Heart left ventricle (tissue), 16 donors: ENCODE results near the gene COPG2. TPM values are rescaled to one million over a fixed set of nuclear protein-coding genes. Genes with fewer than 3 reads are reported as not detected.

Experiments used
- ATAC-seq, 4 donors: fragments of 200-7000 bp; cut with Tn5 transposase; one replicate each; pipeline ENCODE4 v1.9.1; 2020 to 2022; ENCODE audit warnings: moderate library complexity in 4 of 4, mild to moderate bottlenecking in 3 of 4, moderate number of reproducible peaks in 1 of 4
- DNase-seq, 5 donors: peaks; one replicate each; pipeline ENCODE4 v3.0.0-alpha.2; 2020
- H3K27ac ChIP-seq, 12 donors: fragments of 200-600 bp; sonication (generic) in 4 of 12; one replicate each; pipeline versions ENCODE4 v1.5.0 to v1.8.0; 2016 to 2022; ENCODE audit warnings: mild to moderate bottlenecking in 2 of 12
- H3K27me3 ChIP-seq, 9 donors: fragments of 200-600 bp; sonication (generic) in 2 of 9; one replicate each; pipeline versions ENCODE4 v1.5.1 to v1.8.0; 2016 to 2022; ENCODE audit warnings: mild to moderate bottlenecking in 3 of 9
- H3K36me3 ChIP-seq, 9 donors: fragments of 200-600 bp; sonication (generic) in 2 of 9; one replicate each; pipeline versions ENCODE4 v1.5.0 to v1.8.0; 2018 to 2022; ENCODE audit warnings: mild to moderate bottlenecking in 2 of 9
- H3K4me1 ChIP-seq, 12 donors: fragments of 200-600 bp; sonication (generic) in 4 of 12; one replicate each; pipeline versions ENCODE4 v1.5.0 to v1.8.0; 2016 to 2022; ENCODE audit warnings: mild to moderate bottlenecking in 3 of 12
- H3K4me3 ChIP-seq, 12 donors: fragments of 200-600 bp; sonication (generic) in 4 of 12; one replicate each; pipeline versions ENCODE4 v1.5.0 to v1.8.0; 2017 to 2022; ENCODE audit warnings: mild to moderate bottlenecking in 9 of 12, moderate library complexity in 4 of 12
- H3K9me3 ChIP-seq, 12 donors: fragments of 200-600 bp; sonication (generic) in 4 of 12; one replicate each; pipeline versions ENCODE4 v1.5.0 to v1.8.0; 2016 to 2022; ENCODE audit warnings: mild to moderate bottlenecking in 1 of 12
- CTCF ChIP-seq, 12 donors: fragments of 200-600 bp; sonication (generic) in 4 of 12; IDR thresholded peaks; one replicate each; pipeline versions ENCODE4 v1.5.0 to v1.8.0; 2018 to 2022; ENCODE audit warnings: antibody characterized with exemption in 12 of 12, mild to moderate bottlenecking in 5 of 12
- POLR2A ChIP-seq, 2 donors: fragments of 450-650 bp; IDR thresholded peaks; one replicate each; pipeline ENCODE4 v1.6.1; 2017; ENCODE audit warnings: antibody characterized with exemption in 2 of 2, mild to moderate bottlenecking in 2 of 2, moderate library complexity in 2 of 2
- WGBS, 4 donors: extraction: QIAGEN DNeasy Blood & Tissue Kit in 2 of 4; methylation state at CpG; one replicate each; pipeline versions ENCODE4 v1.1.5 to v1.1.7; 2013 to 2018; 5-methylcytosine and 5-hydroxymethylcytosine counted together
- intact Hi-C, 10 donors: fragments of 100-400 bp; cut with DNase I; formaldehyde crosslinking; loops; one replicate each; pipeline versions ENCODE4 v1.11.1 to v1.14.2; 2022
- microRNA counts, 2 donors: library from miRNA; unstranded; fragments of <30 nt; microRNA quantifications; one replicate each; lab custom pipeline; 2016
- microRNA-seq, 4 donors: library from miRNA; unstranded; fragments of <30 nt; microRNA quantifications; one replicate each; pipeline versions ENCODE4 to v1.2.0, GENCODE V29; 2017 to 2020
- polyA plus RNA-seq, 2 donors: library from polyadenylated mRNA; stranded (reverse); fragments of 200-250 nt; gene quantifications; one replicate each; pipeline ENCODE4 v1.2.3, GENCODE V29; 2013
- total RNA-seq, 9 donors: library from RNA; depleted of rRNA in 2 of 9; stranded (reverse); fragments of >200 nt in 2 of 9; fragmentation: NEBNext Ultra II Directional in 3 of 9; extraction: Animal tissue kit (Norgen Biotek cat#: 25700) in 3 of 9; gene quantifications; one replicate each; pipeline versions ENCODE4 v1.1.0 to v1.2.4, GENCODE V29; 2016 to 2023
- donor health status: ischemic (EF 13 %, LVEDD 7.1; RV severe dilation, severe dysfunction).
- donor health status: healthy with polysubstance abuse.
- donor health status: DM: no; HTN: yes; CAD: no.
- donor health status: DM: no; HTN: no; CAD: no.
- donor health status: ischemic (EF 25% LVEDD 6.9; RV normal size, moderate dysfunction).
- donor health status: ischemic (EF 25% LVEDD 5.7; RV mildly dilated, moderate dysfunction).
- donor health status: healthy.
- donor health status: DM: yes; HTN: yes; CAD: no.
- donor health status: ischemic (EF 35%, LVEDD 5.7; RV mildly dilated, moderate dysfunction).
- donor health status: nonischemic (EF 11% LVEDD 7.7; RV severe dilation, severe dysfunction).
- donor health status: DM: yes; HTN: yes; CAD: no.
- donor health status: PGD.
- donor health status: ischemic (EF 29% LVEDD 5.4; RV normal size, mild dysfunction).
- donor health status: nonischemic (EF 23%, LVEDD 6.1; RV moderate dilation, normal function).

Gene COPG2
- total and polyA plus RNA-seq, 11 donors: 6.9 to 26.9 (median 17.3) TPM

- Histone ChIP-seq H3K36me3 (no peaks in the 10 kb centered on the region), H3K27ac (no peak overlapping the region), H3K4me3 (no peak overlapping the region), H3K9me3 (peaks cover 0 to 25% (median 10%) of the 10 kb centered on the region in 12 donors), H3K4me1 (no peaks in the 10 kb centered on the region), H3K27me3 (no peaks in the 10 kb centered on the region)
- TF ChIP-seq POLR2A (IDR thresholded peaks at IDR 0.05) (no peak), CTCF (IDR thresholded peaks at IDR 0.05) (no peak)
- intact Hi-C loops: no loop called here
- ATAC-seq (no peak), DNase-seq (no peak)
- WGBS, 4 donors: 73 to 77% (median 76%) methylated on average over 4 of the region's 4 CpGs
These were observed 204.8 kb downstream of the COPG2 start for GRCh38 chr7:130463553-130464434.

GRCh38 chr7:130461272-130461671 lies 207.3 kb downstream of the COPG2 start:
- Histone ChIP-seq H3K4me3 (no peak overlapping the region), H3K4me1 (no peaks in the 10 kb centered on the region), H3K9me3 (peaks cover 0 to 27% (median 11%) of the 10 kb centered on the region in 12 donors), H3K27ac (no peak overlapping the region), H3K36me3 (no peaks in the 10 kb centered on the region), H3K27me3 (no peaks in the 10 kb centered on the region)
- no peak for ATAC-seq
- WGBS, 4 donors: 35 to 89% (median 79%) methylated on average over 2 of the region's 2 CpGs
- intact Hi-C loops: no loop called here
- DNase-seq: no peak
- TF ChIP-seq POLR2A (IDR thresholded peaks at IDR 0.05): no peak
- no peak for TF ChIP-seq CTCF (IDR thresholded peaks at IDR 0.05)

- ATAC-seq: no peak
- H3K4me3 ChIP-seq: peak overlapping the region in 1 of 12 donors; percentile 21
- WGBS, 4 donors: 80 to 90% (median 83%) methylated on average over 2 of the region's 2 CpGs
- DNase-seq: no peak
- H3K36me3 ChIP-seq: no peaks in the 10 kb centered on the region
- no peaks in the 10 kb centered on the region for H3K27me3 ChIP-seq
- intact Hi-C loops: no loop called here
- TF ChIP-seq CTCF (IDR thresholded peaks at IDR 0.05) (no peak), POLR2A (IDR thresholded peaks at IDR 0.05) (no peak)
- no peak overlapping the region for H3K27ac ChIP-seq
- peaks cover 0 to 16% (median 11%) of the 10 kb centered on the region in 12 donors for H3K9me3 ChIP-seq
- no peaks in the 10 kb centered on the region for H3K4me1 ChIP-seq
These were observed 210.3 kb downstream of the COPG2 start for GRCh38 chr7:130458257-130458656.

MicroRNA genes within 50 kb of the gene (microRNA counts, 767-probe panel; counts per million panel counts)
- 1,966 to 2,371 counts per million in 2 donors for microRNA hsa-miR-335-5p (lab: Ali Mortazavi, UCI)

Small RNAs within 50 kb of the gene (microRNA-seq; reads per million reads assigned to microRNA genes)
- 123 to 708 (median 553) reads per million in 4 donors for gene MIR335

Other genes starting within 250 kb of the COPG2 start
- 10 to 100 TPM in 1 of 9 donors, 1 to 10 TPM in 8; 1.9 to 11.4 (median 4.1) TPM for gene CEP41, start 227.7 kb downstream of the COPG2 start, total RNA-seq
- 1 to 10 TPM; 1.7 to 6.9 TPM for gene CEP41, start 227.7 kb downstream of the COPG2 start, polyA plus RNA-seq
- 10 to 100 TPM in 2 of 9 donors, 1 to 10 TPM in 6, under 1 TPM in 1; 0.79 to 46.0 (median 5.3) TPM for gene MEST, start 176.7 kb downstream of the COPG2 start, total RNA-seq
- gene MEST, start 176.7 kb downstream of the COPG2 start, polyA plus RNA-seq: 1 to 10 TPM; 2.3 to 4.2 TPM
- not detected for gene TSGA13, start 17.8 kb upstream of the COPG2 start, total RNA-seq
- gene TSGA13, start 17.8 kb upstream of the COPG2 start, polyA plus RNA-seq: not detected
- under 1 TPM in 5 of 9 donors, not detected in 4; 0.09 to 0.15 (median 0.11) TPM for gene KLF14, start 65.5 kb upstream of the COPG2 start, total RNA-seq
- under 1 TPM in 1 of 2 donors, not detected in 1; 0.15 TPM for gene KLF14, start 65.5 kb upstream of the COPG2 start, polyA plus RNA-seq